NCI-H2196 treated with DMSO at 0.1 percent for 48 hours (cell line): ENCODE data around the gene RSPH6A.

Source experiments
- DNase-seq: peaks from one replicate; lab custom pipeline; 2025; ENCODE audit not compliant: unreplicated experiment; lab: John Stamatoyannopoulos, UW

RSPH6A gene

DNA sequence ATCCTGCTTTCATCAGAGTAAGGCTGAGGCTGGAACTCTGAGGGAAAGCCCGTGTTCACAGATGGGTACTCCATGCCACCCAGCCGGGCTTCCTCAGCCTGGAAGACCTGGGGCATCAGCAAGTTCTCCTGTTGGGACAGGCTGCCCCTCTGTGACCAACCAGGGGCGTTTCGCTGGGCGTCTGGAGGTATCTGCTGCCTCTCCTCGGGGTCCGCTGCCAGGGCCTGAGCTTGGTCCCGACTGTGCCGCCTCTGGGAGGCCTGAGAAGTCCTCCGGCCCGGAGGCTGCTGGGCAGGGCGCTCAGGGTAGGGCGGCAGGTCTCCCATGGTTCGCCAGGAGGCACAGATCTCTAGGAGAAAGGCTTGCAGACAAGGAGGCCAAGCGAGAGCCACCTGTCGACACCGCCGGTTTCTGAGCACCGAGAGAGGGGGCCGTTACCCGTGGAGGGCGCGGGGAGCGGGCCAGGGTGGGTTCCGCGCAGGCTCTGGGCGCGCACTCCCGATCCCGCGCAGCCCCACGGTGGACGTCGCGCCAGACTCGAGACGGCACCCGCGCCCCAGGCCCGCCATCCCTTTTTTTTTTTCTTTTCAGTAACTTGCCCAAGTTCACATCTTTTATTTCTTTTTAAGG is at the start of gene RSPH6A:
TSS of gene RSPH6A (minus strand) at position 458 of the 630 bp plus-strand sequence. CDS start at position 326, 132 bp downstream.
- no peak for DNase-seq

DNA sequence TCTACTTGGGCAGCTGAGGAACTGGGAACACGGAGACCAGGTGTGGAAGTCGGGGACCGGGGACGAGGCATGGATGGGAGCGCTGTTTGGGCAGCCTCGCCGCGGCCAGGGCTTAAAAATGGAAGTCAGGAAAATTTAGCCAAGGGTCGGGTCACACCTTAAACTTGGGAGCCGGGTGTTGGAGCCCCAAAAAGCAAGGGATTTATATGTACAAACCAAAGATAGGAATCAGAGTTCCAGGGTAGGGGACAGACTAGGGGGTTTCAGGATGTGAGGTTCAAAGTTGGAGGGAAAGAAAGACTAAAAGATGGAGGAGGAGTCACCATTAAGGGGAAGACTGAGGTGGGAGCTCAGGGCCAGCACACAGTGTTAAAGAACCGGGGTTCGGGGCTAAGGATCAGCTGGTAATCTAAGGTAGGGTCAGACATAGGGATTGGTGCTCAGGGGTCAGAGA is 49.5 kb upstream of the RSPH6A start:
- DNase-seq: no peak

DNA sequence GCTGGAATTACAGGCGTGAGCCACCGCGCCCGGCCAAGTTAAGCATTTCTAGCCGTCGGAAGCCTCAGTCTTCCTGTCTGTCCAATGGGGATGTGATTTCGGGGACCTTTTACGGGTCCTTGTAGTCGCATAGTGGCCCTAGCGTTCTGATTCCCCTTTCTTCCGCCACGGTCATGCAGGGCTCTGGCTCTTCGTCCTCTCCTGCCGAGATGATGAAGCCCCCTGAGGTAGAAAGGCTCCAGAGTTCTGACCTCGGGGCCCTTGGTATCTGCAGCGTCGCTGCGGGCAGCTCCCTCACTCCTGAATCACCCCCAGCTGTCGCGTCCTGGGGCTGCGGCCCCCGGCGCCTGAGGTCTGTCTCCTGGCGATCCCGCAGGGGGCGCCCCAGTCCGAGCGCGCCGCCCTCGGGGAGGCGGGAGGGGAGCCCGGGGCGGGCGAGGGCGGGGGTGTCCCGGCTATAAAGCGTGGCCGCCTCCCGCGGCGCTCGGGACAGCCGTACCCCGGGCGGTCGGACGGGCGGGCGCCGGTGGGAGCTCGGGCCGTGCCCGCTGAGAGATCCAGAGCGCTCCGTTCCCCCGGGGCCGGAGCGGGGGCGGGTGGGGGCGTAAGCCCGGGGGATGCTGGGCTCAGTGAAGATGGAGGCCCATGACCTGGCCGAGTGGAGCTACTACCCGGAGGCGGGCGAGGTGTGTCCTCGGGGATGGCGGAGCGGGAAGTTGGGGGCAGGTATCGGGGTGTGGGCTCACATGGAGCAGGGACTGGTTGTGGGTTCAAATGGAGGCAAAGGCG is 48.9 kb upstream of the RSPH6A start, which contains the start of gene FOXA3:
TSS of gene FOXA3 (plus strand) at position 487 of the 789 bp plus-strand sequence. CDS start at position 618, 131 bp downstream.
- no peak for DNase-seq

DNA sequence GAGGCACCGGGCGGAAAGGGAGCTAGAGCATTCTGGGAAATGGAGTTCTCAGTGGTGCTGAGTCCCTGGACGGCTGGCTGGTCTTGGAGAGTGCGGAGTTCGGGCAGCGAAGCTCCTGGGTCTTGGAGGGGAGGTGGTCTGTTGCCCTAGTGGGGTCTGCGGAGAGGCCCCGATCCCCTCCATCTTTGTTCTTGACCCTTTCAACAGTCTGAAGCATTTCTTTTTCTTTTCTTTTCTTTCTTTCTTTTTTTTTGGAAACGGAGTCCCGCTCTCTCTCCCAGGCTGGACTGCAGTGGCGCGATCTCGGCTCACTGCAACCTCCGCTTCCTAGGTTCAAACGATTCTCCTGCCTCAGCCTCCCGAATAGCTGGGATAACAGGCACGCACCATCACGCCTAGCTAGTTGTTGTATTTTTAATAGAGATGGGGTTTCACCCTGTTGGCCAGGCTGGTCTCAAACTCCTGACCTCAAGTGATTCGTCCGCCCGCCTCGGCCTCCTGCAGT is 48.3 kb upstream of the RSPH6A start:
- no peak for DNase-seq

DNA sequence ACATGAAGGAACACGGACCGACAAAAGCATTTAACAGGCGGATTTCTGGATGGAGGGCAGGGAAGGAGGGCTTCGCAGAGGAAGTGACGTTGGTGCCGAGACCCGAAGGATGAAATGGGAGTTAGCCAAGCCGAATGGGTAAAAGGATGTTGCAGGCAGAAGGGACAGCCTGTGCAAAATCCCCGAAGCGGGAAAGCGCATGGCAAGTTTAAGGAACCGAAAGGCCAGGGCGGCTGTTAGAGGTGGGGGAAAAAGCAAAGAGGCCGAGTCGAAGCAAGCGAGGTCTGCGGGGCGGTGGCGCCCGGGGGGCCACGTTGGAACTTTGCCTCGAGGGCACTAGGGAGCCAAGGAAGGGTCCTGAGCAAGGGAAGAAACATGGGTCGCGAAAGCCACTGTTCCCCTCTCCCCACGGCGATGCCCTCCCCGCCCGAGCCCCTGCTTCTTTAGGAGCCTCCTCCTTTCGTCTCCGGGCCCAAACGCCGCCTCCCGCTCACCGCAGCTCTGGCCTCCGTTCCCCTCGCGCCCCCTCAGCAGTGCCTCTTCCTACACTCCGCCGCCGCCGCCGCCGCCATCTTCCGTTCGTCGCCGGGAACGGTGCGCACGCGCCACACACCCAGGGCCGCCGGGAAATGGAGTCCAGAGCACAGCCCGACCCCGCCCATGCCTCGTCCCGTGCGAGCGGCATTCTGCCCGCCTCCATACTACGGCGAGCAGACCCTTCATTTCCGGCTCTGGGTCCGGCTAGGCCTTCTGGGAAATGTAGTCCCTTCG is 47.6 kb upstream of the RSPH6A start, which contains the start of gene SYMPK:
TSS of gene SYMPK (minus strand) at position 584 of the 771 bp plus-strand sequence. CDS start 8,652 bp downstream, outside the sequence.
- peak; percentile 97 for DNase-seq

DNA sequence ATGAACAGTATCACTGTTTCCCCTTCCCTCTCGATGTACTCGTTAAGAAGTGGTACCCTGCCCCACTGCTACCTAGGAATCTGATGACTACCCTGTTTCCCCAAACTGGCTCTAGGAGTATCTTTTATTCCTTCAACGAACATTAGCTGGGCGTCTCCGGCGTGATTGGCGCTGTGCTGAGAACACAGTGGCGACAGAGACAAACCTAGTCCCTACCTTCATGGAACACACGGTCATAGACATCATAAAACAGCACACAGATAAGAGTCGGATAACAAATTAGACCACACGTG is 47.1 kb upstream of the RSPH6A start:
- no peak for DNase-seq

DNA sequence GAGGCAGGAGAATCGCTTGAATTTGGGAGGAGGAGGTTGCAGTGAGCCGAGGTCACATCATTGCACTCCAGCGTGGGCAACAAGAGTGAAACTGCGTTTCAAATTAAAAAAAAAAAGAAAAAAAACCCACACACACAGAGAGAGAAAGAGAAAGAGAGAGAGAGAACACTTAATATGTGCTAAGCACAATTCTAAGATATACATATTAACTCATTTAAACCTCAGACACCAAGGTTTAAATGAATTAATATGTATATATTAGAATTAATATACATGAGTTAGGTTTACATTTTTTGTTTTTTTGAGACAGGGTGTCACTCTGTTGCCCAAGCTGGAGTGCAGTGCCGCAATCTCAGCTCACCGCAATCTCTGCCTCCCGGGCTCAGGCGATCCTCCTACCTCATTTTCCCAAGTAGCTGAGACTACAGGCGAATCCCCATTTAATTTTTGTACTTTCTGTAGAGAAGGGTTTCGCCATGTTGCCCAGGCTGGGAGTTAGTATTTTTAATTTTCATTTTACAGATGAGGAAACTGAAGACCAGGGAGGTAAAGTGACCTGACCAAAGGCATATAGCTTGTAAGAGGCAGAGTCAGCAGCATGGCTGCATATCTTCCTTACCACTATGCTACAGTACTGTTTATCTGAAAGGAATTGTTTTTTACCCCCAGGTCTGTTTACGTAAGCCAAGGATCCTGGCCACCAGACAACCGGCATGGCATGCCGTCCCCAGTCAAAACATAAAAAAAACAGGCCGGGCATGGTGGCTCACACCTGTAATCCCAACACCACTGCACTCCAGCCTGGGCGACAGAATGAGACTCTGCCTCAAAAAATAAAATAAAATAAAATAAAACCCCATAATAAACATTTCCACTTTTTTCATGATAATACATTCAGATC is 45.5 kb upstream of the RSPH6A start:
- DNase-seq: no peak

DNA sequence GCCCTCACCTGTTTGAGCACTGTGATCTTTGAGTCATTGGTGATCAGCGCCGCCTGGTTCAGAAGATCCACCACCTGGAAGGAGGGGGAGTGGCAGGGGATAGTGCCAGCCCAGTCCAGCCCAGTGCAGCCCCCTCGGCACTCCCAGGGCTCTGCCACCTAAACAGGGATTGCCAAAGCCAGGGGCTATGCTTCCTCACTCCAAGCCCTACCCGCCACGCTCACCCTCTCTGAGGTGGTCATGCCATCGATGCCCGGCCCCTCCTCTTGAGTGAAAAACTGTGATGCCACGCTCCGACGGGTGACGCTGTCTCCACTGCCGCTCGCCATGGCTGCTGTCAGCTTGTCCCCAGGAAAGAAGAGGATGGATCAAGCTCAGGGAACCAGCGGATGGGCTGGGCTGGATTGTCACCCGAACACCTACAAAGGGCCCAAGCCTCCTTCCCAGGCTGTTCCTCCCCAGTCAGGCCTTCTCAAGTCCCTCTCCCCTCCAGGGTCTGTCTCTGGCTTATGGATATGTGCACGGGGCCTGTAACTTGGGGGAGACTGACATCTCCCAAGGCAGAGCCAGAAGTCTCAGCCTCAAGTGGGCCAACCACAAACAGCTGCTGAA is 39.2 kb upstream of the RSPH6A start:
- DNase-seq: no peak

DNA sequence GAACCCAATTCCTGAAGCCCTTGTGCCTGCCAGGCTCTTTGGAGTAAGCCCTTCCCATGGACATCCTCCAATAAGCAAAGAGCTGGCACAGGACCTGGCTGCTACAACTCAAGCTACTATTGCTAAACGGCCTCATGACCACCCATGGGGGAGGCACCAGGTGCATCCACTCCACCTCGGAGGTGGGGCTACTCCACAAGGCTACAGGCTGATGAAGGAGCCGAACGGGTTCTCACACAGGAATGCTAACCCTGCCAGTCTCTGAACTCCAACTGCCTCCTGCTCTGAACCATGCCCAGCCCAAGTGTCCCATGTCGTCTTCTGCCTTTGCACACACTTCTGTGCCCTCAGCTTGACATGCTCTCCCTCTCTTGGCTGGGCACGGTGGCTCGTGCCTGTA is 37.9 kb upstream of the RSPH6A start:
- DNase-seq: peak; percentile 87

DNA sequence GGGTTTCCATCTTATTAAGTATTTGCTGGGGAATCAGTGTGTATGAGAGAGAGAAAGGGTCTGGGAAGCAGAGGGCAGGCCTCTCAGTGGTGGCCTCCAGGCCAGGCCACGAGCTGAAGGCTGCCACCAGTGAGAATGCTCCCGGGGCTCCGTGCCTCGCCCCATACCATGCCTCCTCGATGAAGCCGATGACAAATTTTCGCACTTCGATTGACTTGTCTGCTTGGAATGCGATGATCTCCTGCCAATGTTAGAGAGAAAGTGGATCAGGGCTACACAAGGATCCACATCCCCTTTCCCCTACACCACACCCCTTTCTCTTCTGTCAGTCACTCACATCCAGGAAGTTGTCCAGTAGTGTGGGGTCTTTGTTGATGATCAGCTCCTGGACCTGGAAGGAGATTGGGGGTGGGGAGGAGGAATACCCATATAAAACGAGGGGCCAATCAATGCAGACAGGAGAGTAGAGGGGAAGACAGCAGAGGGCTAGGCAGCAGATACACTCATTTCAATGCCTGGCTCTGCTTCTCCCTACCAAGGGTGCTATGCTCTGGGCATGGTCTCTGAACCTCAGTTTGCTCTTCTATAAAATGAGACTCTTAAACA is 37.1 kb upstream of the RSPH6A start:
- DNase-seq: no peak

DNA sequence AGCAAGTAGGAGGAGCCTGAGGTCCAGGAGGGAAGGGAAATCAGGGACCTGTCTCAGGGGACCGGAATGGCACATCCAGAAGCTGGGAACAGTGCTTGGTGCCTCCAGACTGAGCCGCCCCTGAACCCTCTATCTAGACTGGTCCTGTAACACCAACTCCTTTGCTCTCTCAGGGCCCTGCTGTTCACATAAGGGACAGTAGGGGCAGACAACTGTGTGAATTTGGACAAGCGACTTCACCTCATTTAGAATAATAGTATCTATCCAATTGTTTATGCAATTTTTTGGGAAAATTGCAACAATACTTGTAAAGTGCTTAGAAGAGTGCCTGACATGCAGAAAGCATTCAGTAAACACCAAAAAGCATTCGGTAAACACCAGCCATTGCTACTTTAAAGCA is 33.8 kb upstream of the RSPH6A start:
- no peak for DNase-seq

DNA sequence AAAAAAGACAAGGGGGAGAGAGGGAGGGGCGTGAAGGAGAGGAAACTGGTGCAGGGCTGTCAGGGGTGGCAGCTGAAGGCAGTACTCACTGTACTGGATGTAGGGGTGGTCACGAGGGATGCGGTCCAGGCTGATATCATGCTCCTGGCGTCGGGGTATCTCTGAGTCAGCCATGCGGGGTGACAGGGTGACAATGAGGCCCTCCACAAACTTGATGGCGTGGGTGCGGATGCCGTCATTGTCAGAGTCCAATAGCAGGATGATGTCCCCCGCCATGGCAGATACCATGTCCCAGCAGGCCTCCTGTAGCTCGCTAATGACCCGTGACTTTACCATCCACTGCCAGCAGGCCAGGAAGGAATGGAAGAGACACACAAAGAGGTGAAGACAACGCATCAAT is 32.6 kb upstream of the RSPH6A start:
- DNase-seq: no peak

DNA sequence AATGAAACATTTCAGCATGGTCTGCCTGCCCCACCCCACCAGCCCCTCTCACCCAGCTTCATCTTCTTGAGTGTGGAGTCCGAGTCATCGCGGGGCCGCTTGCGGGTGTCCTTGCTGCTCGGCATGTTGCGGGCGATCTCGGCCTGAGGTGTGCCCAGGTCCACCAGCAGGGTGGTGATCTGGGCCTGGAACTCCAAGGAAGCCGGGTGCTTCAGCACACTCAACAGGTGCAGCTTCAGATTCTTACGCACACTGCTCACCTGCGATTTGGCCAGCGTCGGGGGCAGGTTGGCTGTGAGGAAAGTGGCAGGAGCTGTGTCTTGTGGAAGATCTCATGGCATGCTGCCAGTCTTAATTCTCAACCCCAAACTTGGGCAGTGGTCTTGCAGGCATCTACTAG is 27.1 kb upstream of the RSPH6A start:
- DNase-seq: no peak

DNA sequence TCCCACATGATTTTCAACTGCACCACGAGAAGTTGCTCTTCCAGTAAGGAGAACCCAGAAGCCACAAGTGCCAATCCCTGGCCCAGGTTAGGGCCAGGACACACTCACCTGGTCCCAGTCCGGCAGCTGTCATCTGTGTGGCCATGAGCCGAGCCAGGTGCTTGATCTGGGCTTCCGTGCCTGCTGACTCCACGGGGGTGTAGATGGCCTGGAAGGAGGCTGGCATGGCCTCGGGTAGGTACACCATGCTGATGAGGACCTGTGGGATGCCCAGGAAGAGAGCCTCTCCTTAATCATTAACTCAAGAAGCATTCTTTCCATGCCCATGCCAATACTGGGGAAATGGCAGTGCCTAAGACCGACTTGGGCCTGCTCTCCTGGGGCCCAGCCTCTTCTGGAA is 19.9 kb upstream of the RSPH6A start:
- no peak for DNase-seq

DNA sequence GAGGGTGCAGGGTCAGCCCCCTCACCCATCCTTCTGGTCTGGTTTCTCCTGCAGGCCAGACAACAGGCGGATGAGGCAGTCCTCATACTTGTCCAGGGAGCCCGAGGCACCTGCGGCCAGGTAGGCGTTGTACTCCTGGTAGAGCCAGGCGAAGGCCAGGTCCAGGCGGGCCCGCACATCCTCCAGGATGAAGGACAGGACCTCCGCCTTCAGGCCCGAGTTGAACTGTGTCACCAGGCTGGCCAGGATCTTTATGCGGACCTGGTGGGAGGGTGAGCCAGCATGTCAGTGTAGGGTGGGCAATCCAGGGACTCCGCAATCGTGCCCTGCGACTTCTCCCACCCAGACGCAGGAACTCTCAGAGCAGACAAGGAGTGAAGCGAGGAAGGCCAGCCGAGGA is 13.8 kb upstream of the RSPH6A start:
- DNase-seq: no peak

DNA sequence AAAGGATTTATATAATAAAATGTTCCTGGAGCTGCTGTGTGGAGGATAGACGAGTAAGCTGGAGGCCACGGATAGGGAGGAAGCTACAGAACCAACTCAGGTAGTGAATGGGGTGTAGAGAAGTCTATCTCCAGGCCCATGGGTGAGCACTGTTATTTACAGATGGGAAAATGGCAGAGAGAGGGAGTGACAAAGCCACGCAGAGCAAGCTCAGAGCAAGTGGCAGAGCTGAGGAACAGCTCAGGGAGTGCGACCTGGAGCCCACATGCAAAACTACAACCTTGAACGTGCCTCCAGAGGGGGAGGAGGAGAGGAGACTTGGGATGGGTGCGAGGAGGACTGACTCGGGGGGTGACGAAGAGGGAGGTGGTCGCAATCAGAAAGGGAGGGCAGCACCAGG is 13.4 kb upstream of the RSPH6A start:
- no peak for DNase-seq

DNA sequence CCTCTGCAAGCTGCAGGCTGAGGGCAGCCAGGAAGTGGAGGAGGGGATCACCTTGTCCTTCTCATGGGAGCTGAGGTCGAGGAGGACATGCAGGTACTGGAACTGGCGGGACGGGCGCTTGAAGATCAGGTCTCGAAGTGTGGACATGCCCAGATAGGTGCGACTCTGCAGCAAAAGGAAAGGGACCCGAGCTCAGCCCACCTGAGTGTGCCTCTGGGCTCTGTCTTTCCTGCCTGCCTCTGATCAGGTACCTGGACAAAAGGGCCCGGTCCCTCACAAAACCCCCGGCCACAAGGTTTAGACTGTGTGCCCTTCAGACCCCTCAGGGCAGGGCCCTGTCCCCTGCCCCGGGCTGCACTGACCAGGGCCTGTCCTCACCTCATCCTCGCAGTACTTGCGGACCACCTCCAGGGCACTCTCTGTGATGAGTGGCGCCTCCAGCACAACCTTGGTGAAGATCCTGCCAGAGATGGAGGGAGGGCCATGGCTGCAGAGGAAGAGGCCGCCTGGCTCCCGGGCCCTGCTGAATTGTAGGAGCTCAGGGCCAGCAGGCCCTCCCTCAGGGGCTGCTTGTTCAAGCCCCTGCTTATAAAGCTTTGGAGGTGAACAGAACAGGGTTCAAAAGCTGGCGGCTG is 12.5 kb upstream of the RSPH6A start:
- DNase-seq: no peak

DNA sequence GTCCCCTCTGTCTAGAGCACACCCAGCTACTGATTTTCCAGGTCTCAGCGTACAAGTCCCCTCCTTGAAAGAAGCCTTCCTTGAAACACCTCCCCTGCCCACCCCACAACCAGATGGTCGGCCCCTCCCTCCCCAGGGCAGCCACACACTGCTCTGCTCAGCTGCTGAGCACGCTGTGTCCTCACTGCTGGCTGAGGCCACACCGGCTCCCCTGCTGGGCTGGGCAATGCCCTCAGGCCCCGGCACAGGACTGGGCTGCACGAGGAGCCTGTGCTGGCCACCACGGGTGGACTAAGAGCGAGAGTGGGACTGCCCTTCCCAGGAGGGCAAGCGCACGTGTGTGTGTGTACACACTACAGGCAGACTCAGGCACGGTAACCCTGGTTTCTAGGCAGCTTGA is 11.8 kb upstream of the RSPH6A start:
- no peak for DNase-seq
